ENCODE measurements around the gene MAP7D2. TPM values are rescaled to one million over a fixed set of nuclear protein-coding genes. Genes with fewer than 3 reads are reported as not detected.

The MAP7D2 gene
- total and polyA plus RNA-seq, 9 of the 15 experiments (the other 6 are each of a cell fraction or from before 2014, with no cell fraction given), result 0.01 to 0.04 (median 0.03) TPM; not detected in 4

GRCh38 chrX:20007962-20008622 is 108.6 kb downstream of the MAP7D2 start:
- Histone ChIP-seq H3K79me2 (ENCODE audit: control insufficient read depth, insufficient read depth, low read length) (no peaks in the 10 kb centered on the region), H3K9me1 (ENCODE audit: control insufficient read depth, insufficient read depth, low read length) (no peaks in the 10 kb centered on the region), H3K4me3 (no peak overlapping the region), H3K4me1 (replicated peaks in 1 of 2; ENCODE audit: control insufficient read depth in 2 of 2, insufficient read depth in 2 of 2, low read length in 2 of 2) (no peaks in the 10 kb centered on the region), H3K36me3 (ENCODE audit: control insufficient read depth, insufficient read depth, low read length) (no peaks in the 10 kb centered on the region), H3K4me2 (ENCODE audit: insufficient read depth, low read length) (no peak overlapping the region), H4K20me1 (replicated peaks; ENCODE audit: control insufficient read depth, insufficient read depth, low read length) (no peaks in the 10 kb centered on the region), H3K27me3 (ENCODE audit: control insufficient read depth in 2 of 2, insufficient read depth in 2 of 2, low read length in 2 of 2) (peaks cover 0 to 3% of the 10 kb centered on the region in 2 experiments; a peak in 2 of 5 replicates), H3K9ac (ENCODE audit: insufficient read depth in 1 of 2, low read depth in 2 of 2, low read length in 2 of 2) (no peak overlapping the region), H3K9me3 (replicated peaks; ENCODE audit: control insufficient read depth, insufficient read depth, low read depth, low read length) (no peaks in the 10 kb centered on the region), H3K27ac (ENCODE audit: extremely low read depth, low read depth, low read length) (no peak overlapping the region), H2AFZ (ENCODE audit: low read depth, low read length) (no peak overlapping the region)
- ChIA-PET CTCF (ENCODE audit: low intra/inter-chr PET ratio) (no interaction called here), POLR2A (interaction anchor here (0.6 kb wide), 1 partner anchor 11 kb away, joined by 3 read pairs; no protein-coding TSS in a partner anchor)
- ATAC-seq, result no peak
- WGBS (ENCODE audit: insufficient coverage, low coverage, missing lambda C conversion rate), result 0% methylated on average over 7 of the region's 7 CpGs
- intact Hi-C loops (cut with micrococcal nuclease), result no loop called here
- no peak for DNase-seq (ENCODE audit: extremely low read depth in 1 of 4, low spot score in 3 of 4)
- TF ChIP-seq USF1 (CRISPR knock-in tag; IDR thresholded peaks at IDR 0.05) (no peak), TGIF2 (CRISPR knock-in tag; IDR thresholded peaks at IDR 0.05) (no peak), ZNF695 (CRISPR knock-in tag; IDR thresholded peaks at IDR 0.05) (no peak), RBM39 (optimal IDR thresholded peaks at IDR 0.05; ENCODE audit: low read depth, low read length) (no peak), CBFA2T2 (conservative IDR thresholded peaks at IDR 0.05) (no peak), SUPT5H (IDR thresholded peaks at IDR 0.05) (no peak), MTA1 (IDR thresholded peaks at IDR 0.05; ENCODE audit: borderline replicate concordance) (no peak), FOXP4 (CRISPR knock-in tag; IDR thresholded peaks at IDR 0.05; ENCODE audit: borderline replicate concordance) (no peak), PURB (CRISPR knock-in tag; IDR thresholded peaks at IDR 0.05; ENCODE audit: low read depth) (no peak)
- FAIRE-seq, result no peak
- in situ Hi-C loops (cut with MboI), result no loop called here
- no TSS peak for BruUV-seq (replicated peaks)
